Neural progenitor cell (in vitro differentiated cells): ENCODE data around the gene MTG2. TPM values are rescaled to one million over a fixed set of nuclear protein-coding genes. Genes with fewer than 3 reads are reported as not detected.

Experiments used
- DNase-seq: peaks from one replicate; pipeline ENCODE4 v3.0.0-alpha.2; 2016; ENCODE audit warnings: low spot score
- H2AFZ ChIP-seq: fragments of 200-600 bp; sonication (generic); replicated peaks from 2 replicates; pipeline ENCODE4 v1.6.1; 2016; ENCODE audit warnings: antibody characterized with exemption
- H3F3A ChIP-seq: fragments of 200-600 bp; sonication (generic); 2 replicates; pipeline ENCODE4 v1.6.1; 2016; ENCODE audit warnings: antibody characterized with exemption, low read depth
- H3K27ac ChIP-seq: fragments of 200-600 bp; sonication (generic); 2 replicates; pipeline ENCODE4 v1.5.1; 2016; ENCODE audit warnings: mild to moderate bottlenecking
- H3K27me3 ChIP-seq: fragments of 200-600 bp; sonication (generic); 2 replicates; pipeline ENCODE4 v1.6.1; 2016; ENCODE audit warnings: mild to moderate bottlenecking, moderate library complexity
- H3K36me3 ChIP-seq: fragments of 200-600 bp; sonication (generic); 2 replicates; pipeline ENCODE4 v1.5.1; 2016
- H3K4me1 ChIP-seq: fragments of 200-600 bp; sonication (generic); 2 replicates; pipeline ENCODE4 v1.6.1; 2016; ENCODE audit warnings: mixed run types
- H3K4me2 ChIP-seq: fragments of 200-600 bp; sonication (generic); 2 replicates; pipeline ENCODE4 v1.6.1; 2016
- H3K4me3 ChIP-seq: fragments of 200-600 bp; sonication (generic); 2 replicates; pipeline ENCODE4 v1.5.1; 2016
- H3K79me2 ChIP-seq: fragments of 200-600 bp; sonication (generic); 2 replicates; pipeline ENCODE4 v1.6.1; 2016; ENCODE audit warnings: low read depth
- H3K9ac ChIP-seq: fragments of 200-600 bp; sonication (generic); 2 replicates; pipeline ENCODE4 v1.6.1; 2016
- H3K9me3 ChIP-seq: fragments of 200-600 bp; sonication (generic); 2 replicates; pipeline ENCODE4 v1.5.1; 2016; ENCODE audit warnings: low read depth
- H4K20me1 ChIP-seq: fragments of 200-600 bp; sonication (generic); 2 replicates; pipeline ENCODE4 v1.6.1; 2016; ENCODE audit warnings: low read depth
- H3K27ac Mint-ChIP-seq: 3 replicates; pipeline ENCODE4 v1.8.0; 2021; ENCODE audit warnings: mixed read lengths
- H3K27me3 Mint-ChIP-seq: 2 replicates; pipeline ENCODE4 v1.8.0; 2022; ENCODE audit warnings: low read depth, mild to moderate bottlenecking, inconsistent platforms, moderate library complexity, mixed read lengths; ENCODE audit not compliant: insufficient read depth
- H3K36me3 Mint-ChIP-seq: 3 replicates; pipeline ENCODE4 v1.8.0; 2021; ENCODE audit warnings: mixed read lengths
- H3K4me1 Mint-ChIP-seq: 3 replicates; pipeline ENCODE4 v1.8.0; 2021; ENCODE audit warnings: mixed read lengths
- H3K4me3 Mint-ChIP-seq: 3 replicates; pipeline ENCODE4 v1.8.0; 2021; ENCODE audit warnings: mild to moderate bottlenecking, moderate library complexity, mixed read lengths
- H3K9me3 Mint-ChIP-seq: 3 replicates; pipeline ENCODE4 v1.8.0; 2020; ENCODE audit warnings: mixed read lengths
- EZH2 ChIP-seq: fragments of 200-600 bp; sonication (generic); IDR thresholded peaks from 2 replicates; pipeline ENCODE4 v1.6.1; 2017; ENCODE audit warnings: antibody characterized with exemption, mild to moderate bottlenecking, moderate library complexity
- EZH2phosphoT487 ChIP-seq: fragments of 200-600 bp; sonication (generic); IDR thresholded peaks from 2 replicates; pipeline ENCODE4 v1.6.1; 2017; ENCODE audit warnings: antibody characterized with exemption
- total RNA-seq: library from RNA; depleted of rRNA; stranded (reverse); fragments of >200 nt; gene quantifications from 2 replicates; pipeline ENCODE4 v1.2.3, GENCODE V29; 2015; ENCODE audit warnings: low replicate concordance
- TF ChIP-seq, protein P1 (sequence below): fragments of 200-600 bp; sonication (generic); IDR thresholded peaks from 2 replicates; pipeline ENCODE4 v1.5.1; 2017; ENCODE audit warnings: antibody characterized with exemption, mild to moderate bottlenecking

MTG2 gene
- total RNA-seq, 1 donor from 2014 or later: 16.2 TPM

GRCh38 chr20:62138204-62138543 lies 44.7 kb upstream of the MTG2 start:
- Histone ChIP-seq H4K20me1 (peaks cover 89% of the 10 kb centered on the region), H3K4me2 (no peak overlapping the region), H2AFZ (no peak overlapping the region), H3F3A (peaks cover 58% of the 10 kb centered on the region), H3K79me2 (peaks cover 48% of the 10 kb centered on the region), H3K27me3 (no peaks in the 10 kb centered on the region), H3K9me3 (no peaks in the 10 kb centered on the region), H3K4me3 (no peak overlapping the region), H3K9ac (no peak overlapping the region), H3K36me3 (peaks cover 8% of the 10 kb centered on the region), H3K27ac (no peak overlapping the region), H3K4me1 (peaks cover 8% of the 10 kb centered on the region)
- TF ChIP-seq EZH2phosphoT487 (no peak), EZH2 (no peak)
- TF ChIP-seq, protein P1, sequence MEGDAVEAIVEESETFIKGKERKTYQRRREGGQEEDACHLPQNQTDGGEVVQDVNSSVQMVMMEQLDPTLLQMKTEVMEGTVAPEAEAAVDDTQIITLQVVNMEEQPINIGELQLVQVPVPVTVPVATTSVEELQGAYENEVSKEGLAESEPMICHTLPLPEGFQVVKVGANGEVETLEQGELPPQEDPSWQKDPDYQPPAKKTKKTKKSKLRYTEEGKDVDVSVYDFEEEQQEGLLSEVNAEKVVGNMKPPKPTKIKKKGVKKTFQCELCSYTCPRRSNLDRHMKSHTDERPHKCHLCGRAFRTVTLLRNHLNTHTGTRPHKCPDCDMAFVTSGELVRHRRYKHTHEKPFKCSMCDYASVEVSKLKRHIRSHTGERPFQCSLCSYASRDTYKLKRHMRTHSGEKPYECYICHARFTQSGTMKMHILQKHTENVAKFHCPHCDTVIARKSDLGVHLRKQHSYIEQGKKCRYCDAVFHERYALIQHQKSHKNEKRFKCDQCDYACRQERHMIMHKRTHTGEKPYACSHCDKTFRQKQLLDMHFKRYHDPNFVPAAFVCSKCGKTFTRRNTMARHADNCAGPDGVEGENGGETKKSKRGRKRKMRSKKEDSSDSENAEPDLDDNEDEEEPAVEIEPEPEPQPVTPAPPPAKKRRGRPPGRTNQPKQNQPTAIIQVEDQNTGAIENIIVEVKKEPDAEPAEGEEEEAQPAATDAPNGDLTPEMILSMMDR: no peak
- peak overlapping the region; percentile 27 for H3K4me3 Mint-ChIP-seq
- H3K27me3 Mint-ChIP-seq: peaks cover 7% of the 10 kb centered on the region
- H3K4me1 Mint-ChIP-seq: peaks cover 20% of the 10 kb centered on the region
- no peak for DNase-seq
- H3K36me3 Mint-ChIP-seq: peaks cover 29% of the 10 kb centered on the region
- no peaks in the 10 kb centered on the region for H3K9me3 Mint-ChIP-seq
- no peak overlapping the region for H3K27ac Mint-ChIP-seq

DNA sequence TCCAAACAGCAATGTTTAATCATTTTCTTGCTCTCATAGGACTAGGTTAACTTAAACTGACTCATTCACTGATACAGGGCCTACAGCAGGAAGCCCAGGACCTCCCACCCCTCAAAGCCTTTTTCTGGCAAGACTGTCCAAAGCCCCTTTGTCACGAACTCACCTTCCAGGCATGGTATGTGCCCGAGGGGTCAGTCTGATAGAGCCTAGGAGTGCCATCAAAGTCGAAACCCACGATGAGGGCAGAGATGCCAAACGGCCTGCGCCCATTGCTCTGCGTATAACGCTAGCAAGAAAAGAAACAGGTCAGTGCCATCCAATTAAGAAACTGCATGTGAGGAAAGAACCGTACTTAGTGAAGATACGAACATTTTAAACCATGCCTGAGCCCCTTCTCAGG lies 43.9 kb upstream of the MTG2 start:
- peaks cover 58% of the 10 kb centered on the region for H3F3A ChIP-seq
- Mint-ChIP-seq H3K36me3 (peaks cover 29% of the 10 kb centered on the region), H3K4me3 (no peak overlapping the region), H3K27ac (no peak overlapping the region), H3K27me3 (peaks cover 7% of the 10 kb centered on the region), H3K4me1 (peaks cover 20% of the 10 kb centered on the region), H3K9me3 (no peaks in the 10 kb centered on the region)
- TF ChIP-seq EZH2phosphoT487: no peak
- no peak for TF ChIP-seq EZH2
- TF ChIP-seq, protein P1: no peak
- H3K4me3 ChIP-seq: no peak overlapping the region
- no peak overlapping the region for H2AFZ ChIP-seq
- H3K9ac ChIP-seq: no peak overlapping the region
- no peak overlapping the region for H3K4me2 ChIP-seq
- H3K36me3 ChIP-seq: peaks cover 8% of the 10 kb centered on the region
- no peak for DNase-seq
- H3K4me1 ChIP-seq: peaks cover 8% of the 10 kb centered on the region
- H4K20me1 ChIP-seq: peaks cover 82% of the 10 kb centered on the region
- no peaks in the 10 kb centered on the region for H3K27me3 ChIP-seq
- H3K9me3 ChIP-seq: no peaks in the 10 kb centered on the region
- peaks cover 49% of the 10 kb centered on the region for H3K79me2 ChIP-seq
- H3K27ac ChIP-seq: no peak overlapping the region

DNA sequence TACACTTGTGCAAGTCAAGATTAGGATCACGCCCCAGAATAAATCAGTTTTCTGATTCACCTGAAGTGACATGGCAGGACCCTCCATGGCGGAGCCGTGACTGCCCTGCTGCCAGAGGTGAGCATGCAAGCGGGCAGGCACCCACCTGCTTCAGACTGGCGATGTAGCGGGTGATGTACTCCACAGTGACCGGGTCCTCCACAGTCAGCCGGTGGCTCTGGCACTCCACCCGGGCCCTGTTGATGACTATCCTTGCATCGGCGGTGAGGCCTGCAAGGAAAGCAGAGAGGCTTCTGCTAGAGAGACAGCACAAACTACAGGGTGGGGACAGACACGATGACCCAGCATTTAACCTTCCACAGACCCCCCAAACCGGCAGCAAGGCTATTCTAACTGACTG lies 43.2 kb upstream of the MTG2 start:
- Mint-ChIP-seq H3K9me3 (no peaks in the 10 kb centered on the region), H3K27me3 (peaks cover 10% of the 10 kb centered on the region), H3K4me1 (peaks cover 23% of the 10 kb centered on the region), H3K4me3 (no peak overlapping the region), H3K27ac (no peak overlapping the region), H3K36me3 (peaks cover 29% of the 10 kb centered on the region)
- Histone ChIP-seq H3F3A (peaks cover 57% of the 10 kb centered on the region), H3K27me3 (no peaks in the 10 kb centered on the region), H3K9me3 (no peaks in the 10 kb centered on the region), H4K20me1 (peaks cover 81% of the 10 kb centered on the region), H3K4me2 (no peak overlapping the region), H3K9ac (no peak overlapping the region), H3K4me1 (peaks cover 10% of the 10 kb centered on the region), H3K4me3 (no peak overlapping the region), H3K79me2 (peaks cover 56% of the 10 kb centered on the region), H3K27ac (no peak overlapping the region), H3K36me3 (peaks cover 8% of the 10 kb centered on the region), H2AFZ (no peak overlapping the region)
- TF ChIP-seq EZH2phosphoT487 (no peak), EZH2 (no peak)
- TF ChIP-seq, protein P1: no peak
- DNase-seq: no peak

DNA sequence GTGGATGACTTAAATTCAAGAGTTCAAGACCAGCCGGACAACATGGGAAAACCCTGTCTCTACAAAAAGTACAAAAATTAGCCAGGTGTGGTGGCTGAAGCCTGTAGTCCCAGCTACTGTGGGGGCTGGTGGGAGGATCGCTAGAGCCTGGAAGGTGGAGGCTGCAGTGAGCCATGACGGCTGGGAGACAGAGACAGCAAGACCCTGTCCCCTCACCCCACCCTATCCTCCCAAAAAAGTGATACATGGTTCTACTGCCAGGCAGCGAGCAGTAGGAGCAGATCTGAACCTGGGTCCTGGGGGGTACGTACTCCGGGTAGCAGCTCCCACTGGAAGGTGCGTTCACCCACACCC lies 41.8 kb upstream of the MTG2 start:
- no peak for DNase-seq
- Histone ChIP-seq H3K27ac (no peak overlapping the region), H3K9me3 (no peaks in the 10 kb centered on the region), H4K20me1 (peaks cover 83% of the 10 kb centered on the region), H3K9ac (no peak overlapping the region), H3K4me2 (peak overlapping the region; percentile 96), H3K27me3 (no peaks in the 10 kb centered on the region), H3K36me3 (peaks cover 8% of the 10 kb centered on the region), H3K79me2 (peaks cover 70% of the 10 kb centered on the region), H3K4me1 (peaks cover 13% of the 10 kb centered on the region), H2AFZ (no peak overlapping the region), H3K4me3 (peak overlapping the region; percentile 92), H3F3A (peaks cover 43% of the 10 kb centered on the region)
- no peaks in the 10 kb centered on the region for H3K9me3 Mint-ChIP-seq
- H3K4me1 Mint-ChIP-seq: peaks cover 35% of the 10 kb centered on the region
- peaks cover 33% of the 10 kb centered on the region for H3K36me3 Mint-ChIP-seq
- H3K27ac Mint-ChIP-seq: no peak overlapping the region
- H3K4me3 Mint-ChIP-seq: peak overlapping the region; percentile 96
- H3K27me3 Mint-ChIP-seq: peaks cover 14% of the 10 kb centered on the region
- TF ChIP-seq EZH2: no peak
- TF ChIP-seq, protein P1: no peak
- TF ChIP-seq EZH2phosphoT487: no peak
